Epidermal melanocyte (primary cell): Measurements from ENCODE around the gene YKT6.

Experiments
- DNase-seq: peaks from one replicate; pipeline ENCODE4 v3.0.0; 2011; ENCODE audit warnings: low spot score; ENCODE audit not compliant: insufficient read length

YKT6 gene

DNA sequence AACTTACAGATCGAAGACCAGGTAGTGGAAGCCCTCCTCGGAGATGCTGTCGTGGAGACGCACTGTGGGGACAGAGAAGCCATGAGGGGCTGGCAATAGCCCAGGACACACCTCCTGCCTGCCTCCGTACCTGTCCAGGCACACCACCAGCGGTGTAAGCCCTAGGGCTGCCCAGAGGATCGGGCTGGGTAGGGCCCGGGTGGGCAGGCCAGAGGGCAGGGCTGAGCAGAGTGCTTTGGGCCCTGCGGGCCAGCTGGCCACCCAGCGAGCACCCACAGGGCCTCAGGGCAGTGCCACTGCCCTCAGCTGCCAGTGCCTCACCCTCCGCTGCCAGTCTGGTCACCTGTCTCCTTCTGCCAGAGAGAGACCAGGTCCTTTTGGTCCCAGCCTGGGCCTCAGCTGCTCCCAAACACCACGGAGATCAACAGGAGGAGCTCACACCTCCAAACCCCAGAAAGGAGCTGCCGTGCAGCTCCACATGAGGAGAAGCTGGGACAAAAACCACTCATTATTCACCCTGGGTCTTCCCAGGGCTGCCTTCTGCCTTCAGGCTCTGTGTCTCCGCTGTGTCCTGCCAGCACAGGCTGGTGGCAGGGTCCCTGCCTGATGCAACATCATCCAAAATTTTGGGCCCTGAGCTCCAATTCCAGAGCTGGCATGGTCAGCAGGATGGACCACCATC lies 58.2 kb downstream of the YKT6 start:
- no peak for DNase-seq

GRCh38 chr7:44259547-44260457 lies 59.0 kb downstream of the YKT6 start:
- DNase-seq: peak; percentile 46

DNA sequence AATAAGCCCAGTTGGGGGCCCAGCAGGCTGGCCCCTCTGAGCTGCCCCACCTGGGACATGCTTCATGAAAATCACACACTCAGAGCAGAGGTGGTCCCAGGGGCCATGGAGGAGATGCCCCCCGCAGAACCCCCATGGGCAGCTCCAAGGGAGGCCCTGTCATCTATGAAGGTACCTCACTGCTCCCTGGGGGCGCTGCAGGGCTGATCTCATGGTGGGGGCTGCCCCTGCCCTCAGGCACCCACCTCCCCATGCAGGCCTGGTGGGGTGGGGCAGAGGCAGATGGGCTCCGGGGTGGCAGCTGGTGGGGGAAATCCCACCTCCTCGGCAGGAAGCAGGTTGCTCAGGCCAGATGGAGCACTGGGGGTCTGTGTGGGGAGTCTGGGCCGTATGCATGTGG lies 60.5 kb downstream of the YKT6 start:
- DNase-seq: no peak

DNA sequence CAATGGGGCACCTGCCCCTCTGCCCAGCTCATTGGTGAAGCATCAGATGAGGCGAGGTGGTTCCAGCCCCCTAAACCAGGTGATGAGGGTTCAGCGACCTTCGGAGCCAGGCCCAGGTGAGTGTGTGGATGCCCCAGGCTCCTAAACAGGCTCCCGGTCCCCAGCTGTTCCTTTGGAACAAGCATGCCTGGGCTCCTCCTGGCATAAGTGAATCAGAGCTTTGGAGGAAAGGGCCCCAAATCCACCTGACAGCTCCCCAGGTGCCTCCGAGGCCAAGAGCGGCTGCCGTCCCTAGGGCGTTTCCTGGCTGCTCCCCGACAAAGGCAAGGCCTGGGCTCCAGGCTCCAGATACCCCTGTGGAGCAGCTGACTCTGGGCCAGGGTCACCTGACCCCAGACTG lies 61.3 kb downstream of the YKT6 start:
- no peak for DNase-seq

GRCh38 chr7:44263326-44264082 lies 62.7 kb downstream of the YKT6 start:
- DNase-seq: no peak
